ENCODE data around the gene VIM. TPM values are rescaled to one million over a fixed set of nuclear protein-coding genes. Genes with fewer than 3 reads are reported as not detected.

VIM gene
- total and polyA plus RNA-seq, 10 donors: 510 to 2,377 (median 1,295) TPM

DNA sequence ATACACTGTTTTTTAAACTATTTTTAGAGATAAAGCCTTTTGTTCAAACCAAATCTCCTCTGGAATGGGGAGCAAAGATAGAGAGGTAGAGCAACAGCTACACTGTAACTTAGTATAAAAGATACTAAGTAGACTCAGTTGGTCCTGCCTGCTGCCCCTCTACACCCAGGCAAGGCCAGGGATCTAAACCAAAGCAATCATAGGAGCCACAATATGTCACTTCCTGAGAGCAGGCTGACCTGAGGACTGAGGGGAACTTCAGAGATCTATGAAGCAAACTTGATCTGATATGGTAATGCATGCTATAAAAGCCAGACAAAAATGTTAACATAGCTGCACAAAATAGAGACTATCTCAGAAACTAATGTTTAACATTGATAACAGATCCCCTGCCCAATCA lies 19.6 kb upstream of the VIM start:
- intact Hi-C loops (cut with DNase I; ENCODE audit: low total_unique reads): no loop called here
- Histone ChIP-seq H3K4me1 (peaks cover 0 to 63% (median 21%) of the 10 kb centered on the region in 6 donors), H3K9me3 (no peaks in the 10 kb centered on the region), H3K36me3 (no peaks in the 10 kb centered on the region), H3K4me3 (no peak overlapping the region), H3K27me3 (replicated peaks in 1 of 7) (no peaks in the 10 kb centered on the region), H3K27ac (no peak overlapping the region)
- TF ChIP-seq, protein P1, sequence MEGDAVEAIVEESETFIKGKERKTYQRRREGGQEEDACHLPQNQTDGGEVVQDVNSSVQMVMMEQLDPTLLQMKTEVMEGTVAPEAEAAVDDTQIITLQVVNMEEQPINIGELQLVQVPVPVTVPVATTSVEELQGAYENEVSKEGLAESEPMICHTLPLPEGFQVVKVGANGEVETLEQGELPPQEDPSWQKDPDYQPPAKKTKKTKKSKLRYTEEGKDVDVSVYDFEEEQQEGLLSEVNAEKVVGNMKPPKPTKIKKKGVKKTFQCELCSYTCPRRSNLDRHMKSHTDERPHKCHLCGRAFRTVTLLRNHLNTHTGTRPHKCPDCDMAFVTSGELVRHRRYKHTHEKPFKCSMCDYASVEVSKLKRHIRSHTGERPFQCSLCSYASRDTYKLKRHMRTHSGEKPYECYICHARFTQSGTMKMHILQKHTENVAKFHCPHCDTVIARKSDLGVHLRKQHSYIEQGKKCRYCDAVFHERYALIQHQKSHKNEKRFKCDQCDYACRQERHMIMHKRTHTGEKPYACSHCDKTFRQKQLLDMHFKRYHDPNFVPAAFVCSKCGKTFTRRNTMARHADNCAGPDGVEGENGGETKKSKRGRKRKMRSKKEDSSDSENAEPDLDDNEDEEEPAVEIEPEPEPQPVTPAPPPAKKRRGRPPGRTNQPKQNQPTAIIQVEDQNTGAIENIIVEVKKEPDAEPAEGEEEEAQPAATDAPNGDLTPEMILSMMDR (IDR thresholded peaks at IDR 0.05 in 8 of 11, conservative IDR thresholded peaks at IDR 0.05 in 3 of 11): no peak
- no peak for TF ChIP-seq POLR2AphosphoS5 (IDR thresholded peaks at IDR 0.05)
- DNase-seq: no peak

DNA sequence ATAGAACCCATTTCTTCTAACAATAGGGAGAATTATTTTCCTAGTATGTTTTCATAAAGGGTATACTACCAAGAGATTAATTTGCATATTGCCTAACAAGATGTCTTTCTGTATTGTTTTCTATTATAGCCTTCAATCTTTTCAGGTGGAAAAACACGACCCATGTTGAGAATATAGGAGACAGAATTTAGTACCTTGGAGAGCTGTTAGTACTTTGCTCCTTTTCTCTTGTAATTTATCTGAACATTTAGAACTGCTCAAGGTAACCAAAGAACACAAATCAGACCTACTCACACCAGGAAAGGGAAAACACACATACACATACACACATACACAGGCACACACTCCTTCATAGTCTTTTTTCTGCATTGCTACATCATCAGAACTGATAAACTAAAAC lies 18.7 kb upstream of the VIM start:
- H3K36me3 ChIP-seq: no peaks in the 10 kb centered on the region
- TF ChIP-seq POLR2A (IDR thresholded peaks at IDR 0.05) (no peak), POLR2AphosphoS5 (IDR thresholded peaks at IDR 0.05) (no peak)
- TF ChIP-seq, protein P1 (IDR thresholded peaks at IDR 0.05 in 8 of 11, conservative IDR thresholded peaks at IDR 0.05 in 3 of 11): no peak
- 82 to 94% (median 85%) methylated on average over 1 of the region's 1 CpG for WGBS, 5 donors
- no peak overlapping the region for H3K4me3 ChIP-seq
- H3K9me3 ChIP-seq: no peaks in the 10 kb centered on the region
- no peak for DNase-seq
- peaks cover 0 to 71% (median 23%) of the 10 kb centered on the region in 6 donors for H3K4me1 ChIP-seq
- H3K27me3 ChIP-seq (replicated peaks in 1 of 7): no peaks in the 10 kb centered on the region
- H3K27ac ChIP-seq: peak overlapping the region in 4 of 8 donors; percentile 36 to 78 (median 44)
- intact Hi-C loops (cut with DNase I; ENCODE audit: low total_unique reads): no loop called here

DNA sequence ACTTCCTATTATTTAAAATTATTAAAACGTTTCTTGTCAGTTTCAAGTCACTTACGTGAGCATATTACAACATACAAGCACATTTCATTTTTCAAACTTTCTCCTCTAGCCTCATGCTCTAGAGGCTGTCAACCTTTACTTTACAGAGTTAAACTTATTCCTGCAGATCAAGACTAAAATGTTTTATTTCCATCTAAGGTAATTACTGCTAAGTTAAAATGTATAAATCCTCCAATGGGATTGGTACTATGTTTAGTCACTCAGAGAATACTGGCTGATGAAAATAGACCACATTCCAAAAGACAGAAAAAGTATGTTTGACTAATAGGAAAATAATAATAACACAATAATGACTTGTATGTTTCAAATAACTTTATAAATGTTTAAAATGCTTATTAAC lies 18.2 kb upstream of the VIM start:
- TF ChIP-seq POLR2A (IDR thresholded peaks at IDR 0.05) (no peak), POLR2AphosphoS5 (IDR thresholded peaks at IDR 0.05) (no peak)
- TF ChIP-seq, protein P1 (IDR thresholded peaks at IDR 0.05 in 8 of 11, conservative IDR thresholded peaks at IDR 0.05 in 3 of 11): no peak
- Histone ChIP-seq H3K4me1 (peaks cover 0 to 77% (median 27%) of the 10 kb centered on the region in 6 donors), H3K36me3 (no peaks in the 10 kb centered on the region), H3K27me3 (replicated peaks in 1 of 7) (no peaks in the 10 kb centered on the region), H3K9me3 (no peaks in the 10 kb centered on the region), H3K27ac (peak overlapping the region in 4 of 8 donors; percentile 36 to 78 (median 44)), H3K4me3 (no peak overlapping the region)
- DNase-seq: no peak
- WGBS, 5 donors: 38 to 81% (median 62%) methylated on average over 2 of the region's 2 CpGs
- intact Hi-C loops (cut with DNase I; ENCODE audit: low total_unique reads): no loop called here

DNA sequence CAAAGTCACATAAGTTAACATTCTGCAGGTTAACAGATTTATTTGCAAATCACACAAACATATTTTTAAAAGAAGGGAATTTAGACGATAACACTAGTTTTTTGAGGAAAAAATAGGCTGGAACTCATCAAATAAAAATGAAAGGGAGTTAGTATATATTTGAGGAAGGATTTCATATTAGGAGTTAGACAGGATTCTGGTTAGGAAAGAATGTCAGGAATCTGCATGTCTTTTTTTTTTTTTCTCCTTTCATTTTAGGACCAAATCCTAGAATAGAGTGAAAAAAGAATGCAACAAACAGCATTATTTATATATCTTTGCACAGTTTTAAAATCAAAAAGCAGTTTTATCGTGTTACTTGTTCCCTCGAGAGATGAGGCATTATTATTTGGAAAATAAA lies 17.7 kb upstream of the VIM start:
- Histone ChIP-seq H3K36me3 (no peaks in the 10 kb centered on the region), H3K4me1 (peaks cover 0 to 79% (median 27%) of the 10 kb centered on the region in 6 donors), H3K4me3 (no peak overlapping the region), H3K27ac (peak overlapping the region in 4 of 8 donors; percentile 36 to 78 (median 44)), H3K27me3 (replicated peaks in 1 of 7) (no peaks in the 10 kb centered on the region), H3K9me3 (no peaks in the 10 kb centered on the region)
- TF ChIP-seq POLR2A (IDR thresholded peaks at IDR 0.05) (no peak), POLR2AphosphoS5 (IDR thresholded peaks at IDR 0.05) (no peak)
- TF ChIP-seq, protein P1 (IDR thresholded peaks at IDR 0.05 in 8 of 11, conservative IDR thresholded peaks at IDR 0.05 in 3 of 11): no peak
- intact Hi-C loops (cut with DNase I; ENCODE audit: low total_unique reads): no loop called here
- 79 to 87% (median 81%) methylated on average over 3 of the region's 3 CpGs for WGBS, 5 donors
- no peak for DNase-seq
